Stimulated activated CD4-positive, alpha-beta T cell treated with anti-CD3 and anti-CD28 coated beads, Interleukin-1b, Interleukin-23, amount 100 ng/mL, for 4 hours (primary cell): ENCODE data around the gene DPRX.
"Not testable (repeated sequence)": the region's sequence is repeated elsewhere in the genome, so short reads cannot be mapped to it uniquely, and the experiment has no call there.

Experiments used
- DNase-seq, 2 donors: peaks; one replicate each; pipeline ENCODE4 v3.0.0-alpha.2; 2020; ENCODE audit warnings: low read depth in 2 of 2

DPRX gene

GRCh38 chr19:53646144-53646543, 14.3 kb downstream of the DPRX start:
- no peak for DNase-seq

- no peak for DNase-seq
These were observed 15.6 kb downstream of the DPRX start for GRCh38 chr19:53647350-53647749.

GRCh38 chr19:53647792-53648191, 16.0 kb downstream of the DPRX start:
- DNase-seq = no peak

GRCh38 chr19:53649746-53650593, 18.2 kb downstream of the DPRX start:
- no peak for DNase-seq

- no peak for DNase-seq
These were observed 20.7 kb downstream of the DPRX start for GRCh38 chr19:53652476-53652875.

GRCh38 chr19:53655042-53655665, 23.4 kb downstream of the DPRX start:
- DNase-seq = no peak

- no peak for DNase-seq
These were observed 25.5 kb downstream of the DPRX start for GRCh38 chr19:53657330-53657729.

- no peak for DNase-seq
These were observed 26.0 kb downstream of the DPRX start for GRCh38 chr19:53657778-53658177.

GRCh38 chr19:53659292-53659691, 27.5 kb downstream of the DPRX start:
- no peak for DNase-seq

GRCh38 chr19:53660584-53660983, 28.8 kb downstream of the DPRX start:
- no peak for DNase-seq

GRCh38 chr19:53662209-53662608, 30.4 kb downstream of the DPRX start:
- DNase-seq = no peak

- no peak for DNase-seq
These were observed 32.4 kb downstream of the DPRX start for GRCh38 chr19:53664152-53664551.

GRCh38 chr19:53664760-53665159, 33.0 kb downstream of the DPRX start:
- no peak for DNase-seq

GRCh38 chr19:53666331-53666730, 34.5 kb downstream of the DPRX start:
- not testable (repeated sequence) for DNase-seq

- DNase-seq = not testable (repeated sequence)
These were observed 37.0 kb downstream of the DPRX start for GRCh38 chr19:53668804-53669203.

- no peak for DNase-seq
These were observed 38.5 kb downstream of the DPRX start for GRCh38 chr19:53670345-53670744.

GRCh38 chr19:53671663-53672062, 39.9 kb downstream of the DPRX start:
- DNase-seq = no peak
